Measurements from ENCODE around the gene UNCX. TPM values are rescaled to one million over a fixed set of nuclear protein-coding genes. Genes with fewer than 3 reads are reported as not detected.

Gene UNCX
- total RNA-seq (2022; extraction: Qiagen RNA extraction; ENCODE audit: low read depth), result 0.05 to 0.08 TPM (median 0.06 TPM) in 3 of 5 replicates, not detected in the others

GRCh38 chr7:1232623-1233332, at the start of gene UNCX:
UNCX (plus strand) TSS chr7:1232872; CDS start chr7:1233018, 146 bp downstream.

Other genes with a start within 250 kb of the UNCX start
- gene CYP2W1, start 249.7 kb upstream of the UNCX start, total RNA-seq (2022; extraction: Qiagen RNA extraction; ENCODE audit: low read depth), result 0.06 TPM in 1 of 5 replicates, not detected in the others
- gene GPR146, start 188.3 kb upstream of the UNCX start, total RNA-seq (2022; extraction: Qiagen RNA extraction; ENCODE audit: low read depth), result 1.6 to 2.7 TPM (median 2.3 TPM) in 5 replicates
- gene GPER1, start 144.8 kb upstream of the UNCX start, total RNA-seq (2022; extraction: Qiagen RNA extraction; ENCODE audit: low read depth), result 0.69 to 1.0 TPM (median 0.89 TPM) in 5 replicates
- 51.8 to 66.6 TPM (median 63.6 TPM) in 5 replicates for gene ZFAND2A, start 72.7 kb upstream of the UNCX start, total RNA-seq (2022; extraction: Qiagen RNA extraction; ENCODE audit: low read depth)
- gene MICALL2, start 226.6 kb downstream of the UNCX start, total RNA-seq (2022; extraction: Qiagen RNA extraction; ENCODE audit: low read depth), result 23.7 to 36.8 TPM (median 27.0 TPM) in 5 replicates